GM15510 (cell line): ENCODE results near the gene CASZ1.

ENCODE experiments used
- POLR2A ChIP-seq: IDR thresholded peaks from 3 replicates; pipeline ENCODE4 v1.6.1; 2011; ENCODE audit warnings: borderline replicate concordance; ENCODE audit not compliant: insufficient read length; ENCODE audit errors: extremely low read depth

Gene CASZ1

GRCh38 chr1:10672343-10673050, 123.9 kb downstream of the CASZ1 start:
- TF ChIP-seq POLR2A = no peak

- no peak for TF ChIP-seq POLR2A
These were observed 124.7 kb downstream of the CASZ1 start for GRCh38 chr1:10671622-10672342.

- TF ChIP-seq POLR2A = no peak
These were observed 125.4 kb downstream of the CASZ1 start for GRCh38 chr1:10671090-10671489.

GRCh38 chr1:10670190-10670589, 126.3 kb downstream of the CASZ1 start:
- TF ChIP-seq POLR2A = no peak

GRCh38 chr1:10669570-10669969, 126.9 kb downstream of the CASZ1 start:
- TF ChIP-seq POLR2A = no peak

GRCh38 chr1:10667861-10668761, 128.3 kb downstream of the CASZ1 start:
- no peak for TF ChIP-seq POLR2A

- no peak for TF ChIP-seq POLR2A
These were observed 130.3 kb downstream of the CASZ1 start for GRCh38 chr1:10665930-10666850.

GRCh38 chr1:10665226-10665625, 131.2 kb downstream of the CASZ1 start:
- no peak for TF ChIP-seq POLR2A

- TF ChIP-seq POLR2A = no peak
These were observed 132.2 kb downstream of the CASZ1 start for GRCh38 chr1:10664251-10664650.

GRCh38 chr1:10663678-10664035, 132.8 kb downstream of the CASZ1 start:
- TF ChIP-seq POLR2A = no peak

- TF ChIP-seq POLR2A = no peak
These were observed 133.4 kb downstream of the CASZ1 start for GRCh38 chr1:10662824-10663677.

- no peak for TF ChIP-seq POLR2A
These were observed 134.3 kb downstream of the CASZ1 start for GRCh38 chr1:10662090-10662688.

GRCh38 chr1:10661453-10661852, 135.0 kb downstream of the CASZ1 start:
- no peak for TF ChIP-seq POLR2A
